ELR (cell line): ENCODE data around the gene MYO1E.

Experiments used
- DNase-seq: peaks from one replicate; pipeline ENCODE4 v3.0.0-alpha.2; 2015; ENCODE audit warnings: low read depth

Gene MYO1E

DNA sequence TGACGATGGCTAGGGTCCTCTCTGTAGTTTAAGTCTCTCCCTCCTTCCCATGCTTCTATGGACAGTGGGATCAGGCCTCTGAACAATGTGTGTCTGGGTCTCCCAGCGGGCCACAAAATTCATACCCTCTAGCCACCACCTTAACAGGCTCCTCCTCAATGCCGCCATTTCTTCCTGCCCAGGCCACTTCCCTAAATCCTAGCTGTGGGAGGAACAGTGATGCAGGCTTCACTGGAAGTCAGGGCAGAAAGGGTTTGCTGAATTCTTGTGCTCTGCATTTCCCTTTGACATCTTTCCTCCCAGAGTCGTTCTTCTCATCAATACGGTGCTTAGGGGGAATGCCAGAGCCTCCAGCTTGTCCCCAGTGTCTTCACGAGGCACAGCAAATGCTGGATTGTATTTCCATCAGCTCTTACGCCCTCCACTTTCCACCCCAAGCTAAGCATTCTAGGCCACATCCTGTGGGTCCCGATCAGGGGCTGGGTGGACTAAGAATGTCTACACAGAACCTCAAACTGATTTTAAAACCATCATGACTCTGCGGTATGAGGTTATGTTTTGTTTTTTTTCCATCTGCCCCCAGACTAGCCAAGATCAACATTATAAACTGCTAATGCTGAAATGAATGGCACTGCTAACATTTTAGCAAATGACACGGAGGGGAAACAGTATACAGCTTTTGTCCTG is 177.9 kb downstream of the MYO1E start:
- no peak for DNase-seq

DNA sequence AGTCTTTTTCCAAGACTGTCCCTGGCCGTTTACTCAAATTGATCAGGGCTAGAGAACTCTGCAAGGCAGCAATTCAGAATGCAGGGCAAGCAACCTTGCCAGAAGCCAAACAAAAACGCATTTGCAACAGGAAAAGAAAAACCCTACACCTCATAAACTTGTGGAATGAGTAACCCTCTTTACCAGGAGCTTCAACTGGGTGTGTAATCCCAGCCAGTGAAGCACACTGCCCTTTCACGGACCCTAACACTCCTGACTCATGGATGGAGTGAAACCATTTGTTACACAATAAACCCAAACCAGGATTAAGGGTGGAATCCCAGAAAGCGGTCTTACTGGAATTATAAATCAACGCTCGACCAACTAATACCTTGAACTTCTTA is 180.8 kb downstream of the MYO1E start:
- peak; percentile 97 for DNase-seq

DNA sequence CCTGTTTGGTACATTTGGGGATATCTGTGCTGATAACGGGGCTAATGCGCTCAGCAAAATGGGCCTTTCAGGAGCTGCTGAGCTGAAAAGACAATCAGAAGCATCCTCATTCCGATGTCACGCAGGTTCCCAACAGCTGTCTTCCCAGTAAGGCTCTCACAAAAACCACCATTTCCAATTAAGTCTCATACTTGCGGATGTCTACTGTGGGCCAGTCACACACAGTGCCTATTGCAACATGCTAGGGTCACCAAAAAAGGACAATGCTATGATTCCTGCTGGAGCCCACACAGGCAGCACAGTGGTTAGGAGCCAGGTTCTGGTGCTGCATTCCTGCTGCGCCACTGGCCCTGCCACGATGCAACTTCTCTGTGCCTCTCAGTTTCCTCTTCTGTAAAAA is 182.4 kb downstream of the MYO1E start:
- no peak for DNase-seq

DNA sequence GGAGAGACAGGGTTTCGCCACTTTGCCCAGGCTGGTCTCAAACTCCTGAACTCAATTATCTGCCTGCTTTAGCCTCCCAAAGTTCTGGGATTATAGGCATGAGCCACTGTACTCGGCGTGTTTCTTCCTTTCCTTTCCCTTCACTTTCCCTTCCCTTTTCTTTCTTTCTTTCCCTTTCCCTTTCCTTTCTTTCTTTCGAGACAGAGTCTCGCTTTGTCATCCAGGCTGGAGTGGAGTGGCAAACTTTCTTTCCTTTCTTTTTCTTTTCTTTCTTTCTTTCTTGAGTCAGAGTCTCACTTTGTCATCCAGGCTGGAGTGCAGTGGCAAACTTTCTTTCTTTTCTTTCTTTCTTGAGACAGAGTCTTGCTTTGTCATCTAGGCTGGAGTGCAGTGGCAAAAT is 183.4 kb downstream of the MYO1E start:
- no peak for DNase-seq

DNA sequence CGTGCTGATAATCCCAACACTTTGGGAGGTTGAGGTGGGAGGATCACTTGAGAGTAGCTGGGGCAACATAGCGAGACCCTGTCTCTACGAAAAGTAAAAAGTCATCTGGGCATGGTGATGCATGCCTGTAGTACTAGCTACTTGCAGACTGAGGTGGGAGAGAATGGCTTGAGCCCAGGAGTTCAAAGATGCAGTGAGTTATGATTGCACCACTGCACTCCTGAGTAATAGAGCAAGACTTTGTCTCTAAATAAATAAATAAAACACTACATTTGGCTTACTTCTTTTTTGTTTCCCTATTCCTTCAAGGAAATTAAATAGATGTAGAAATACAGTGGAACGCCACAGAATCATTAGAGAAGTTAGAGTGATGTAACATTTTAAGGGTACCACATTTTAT is 186.2 kb downstream of the MYO1E start:
- DNase-seq, result peak; percentile 53

DNA sequence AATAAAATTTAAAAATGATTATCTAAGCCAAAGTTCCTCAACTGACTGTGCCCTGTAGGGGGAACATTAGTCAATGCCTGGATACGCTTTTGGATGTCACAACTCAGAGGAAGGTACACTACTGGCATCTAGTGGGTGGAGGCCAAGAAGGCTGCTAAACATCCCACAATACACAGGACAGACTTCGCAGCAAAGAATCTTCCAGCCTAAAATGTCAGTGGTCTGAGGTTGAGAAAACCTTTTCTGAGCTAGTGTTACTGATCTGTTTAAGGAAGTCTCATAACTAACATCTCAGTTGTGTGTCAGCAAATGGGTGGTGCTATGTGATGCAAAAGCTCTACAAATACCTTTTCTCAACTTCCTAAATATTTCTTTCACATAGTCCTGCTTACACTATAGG is 186.9 kb downstream of the MYO1E start:
- peak; percentile 24 for DNase-seq

DNA sequence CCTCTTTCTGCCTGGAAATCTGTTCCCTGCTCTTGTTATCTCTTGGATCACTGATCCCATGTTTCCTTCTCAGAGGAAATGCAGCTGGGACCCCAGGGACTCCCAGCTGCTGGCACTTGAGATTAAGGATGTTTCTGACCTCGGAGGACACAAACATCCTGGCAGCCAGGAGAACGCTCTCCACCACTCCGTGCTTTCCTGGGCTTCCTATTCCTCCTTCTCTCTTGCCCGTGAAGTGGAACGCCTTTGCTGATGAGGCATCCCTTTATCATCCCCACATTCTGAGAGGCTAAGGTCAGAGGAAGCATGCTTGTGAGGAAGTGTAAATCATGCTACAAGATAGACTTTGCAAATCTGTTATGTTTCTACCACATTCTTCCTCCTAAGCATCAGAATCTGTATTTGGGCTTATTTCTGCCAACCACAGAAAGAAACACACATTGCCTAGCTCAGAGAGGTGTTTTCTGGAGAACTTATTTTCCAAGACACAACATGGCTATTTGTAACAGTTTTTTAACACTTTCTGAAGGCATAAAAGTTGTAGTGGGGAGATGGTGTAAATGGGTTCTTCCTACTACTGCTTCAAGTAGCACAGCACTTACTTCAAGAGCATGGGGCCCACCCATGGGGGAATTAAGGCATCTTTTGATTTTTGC is 191.6 kb downstream of the MYO1E start:
- DNase-seq, result peak; percentile 88

DNA sequence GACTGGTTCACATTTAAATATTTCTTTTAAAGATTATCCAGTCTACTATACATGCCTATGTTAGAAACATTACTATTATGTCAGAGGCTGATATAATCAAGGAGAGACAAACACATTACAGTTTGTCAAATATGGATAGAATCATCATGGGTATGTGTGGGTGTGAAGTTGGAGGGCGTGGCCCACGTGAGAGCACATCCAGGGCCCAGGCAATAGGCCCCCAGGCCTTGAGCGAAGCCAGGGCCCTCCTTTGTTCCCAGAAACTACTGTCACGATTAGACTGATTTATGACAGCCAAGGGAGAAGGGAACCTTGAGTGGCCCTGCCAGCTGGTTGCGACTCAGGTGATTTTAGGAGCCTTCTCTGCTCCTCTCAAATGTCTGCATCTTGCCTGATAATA is 193.0 kb downstream of the MYO1E start:
- no peak for DNase-seq

DNA sequence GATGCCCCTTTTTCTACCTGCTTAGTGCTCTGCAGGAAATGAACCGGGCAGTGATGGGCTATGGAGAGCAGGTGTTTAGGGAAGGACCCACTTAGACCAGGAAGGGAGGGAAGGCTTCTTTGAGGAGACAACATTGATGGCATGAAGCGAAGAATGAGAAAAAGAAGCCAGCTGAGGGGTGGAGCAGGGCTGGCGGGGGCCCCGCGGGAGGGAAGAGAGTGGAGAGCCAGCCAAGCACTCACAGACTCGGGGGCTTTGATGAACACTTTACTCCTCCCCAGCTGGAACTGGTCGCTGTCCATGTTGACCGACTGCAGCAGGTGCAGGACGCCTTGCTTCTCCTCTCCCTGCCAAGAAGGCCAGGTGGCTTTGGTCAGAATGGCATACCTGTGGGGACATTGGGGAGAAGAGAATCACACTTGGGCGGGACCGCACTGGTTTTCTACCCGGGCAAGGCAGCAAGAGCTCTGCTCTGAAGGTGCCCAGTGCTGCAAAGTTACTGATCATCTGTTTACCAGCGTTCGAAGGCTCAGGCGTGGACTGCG is 194.4 kb downstream of the MYO1E start:
- DNase-seq, result no peak

DNA sequence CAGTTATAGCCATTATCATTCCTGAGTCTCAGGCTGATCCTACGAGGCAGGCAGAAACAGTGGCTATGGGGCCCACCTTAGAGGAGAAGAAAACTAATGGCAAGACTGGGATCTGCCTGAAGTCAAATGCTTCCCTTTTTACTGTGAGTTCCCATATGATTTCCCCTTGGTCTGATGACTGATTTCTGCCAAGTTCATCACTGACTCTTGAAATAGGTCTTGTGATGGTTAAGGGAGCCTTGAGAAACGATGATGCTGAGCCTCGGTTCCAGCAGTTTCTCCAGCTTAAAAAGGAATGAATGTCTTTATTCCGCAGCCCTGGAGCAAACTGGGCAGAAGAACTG is 195.4 kb downstream of the MYO1E start:
- no peak for DNase-seq

DNA sequence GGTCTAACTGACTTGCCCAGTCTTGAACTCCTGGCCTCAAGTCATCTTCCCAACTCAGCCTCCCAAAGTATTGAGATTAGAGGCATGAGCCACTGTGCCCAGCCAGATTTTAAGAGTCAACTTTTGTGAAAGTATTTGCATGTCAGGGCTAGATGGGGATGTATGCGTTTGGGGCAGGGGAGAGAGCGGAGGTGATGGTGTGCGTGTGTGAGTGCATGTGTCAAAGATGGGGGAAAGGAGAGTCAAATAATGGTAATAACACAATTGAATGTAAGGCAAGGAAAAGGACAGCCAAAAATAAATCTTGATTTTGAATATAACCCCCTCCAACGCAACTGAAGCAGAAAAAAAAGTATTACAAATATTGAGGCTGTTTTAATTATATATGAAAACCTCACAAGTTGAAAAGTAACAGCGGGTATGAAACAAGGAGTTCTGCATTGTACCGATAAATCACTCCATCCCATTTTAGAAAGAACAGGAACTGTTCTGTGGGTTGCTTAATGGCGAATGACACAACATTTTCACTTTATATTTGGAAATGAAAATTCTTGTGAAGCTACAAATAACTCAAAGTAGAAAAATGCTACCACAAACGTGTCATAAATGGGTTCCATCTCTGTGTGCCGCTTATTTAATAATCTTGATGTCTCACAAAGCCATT is 195.9 kb downstream of the MYO1E start:
- DNase-seq, result no peak

DNA sequence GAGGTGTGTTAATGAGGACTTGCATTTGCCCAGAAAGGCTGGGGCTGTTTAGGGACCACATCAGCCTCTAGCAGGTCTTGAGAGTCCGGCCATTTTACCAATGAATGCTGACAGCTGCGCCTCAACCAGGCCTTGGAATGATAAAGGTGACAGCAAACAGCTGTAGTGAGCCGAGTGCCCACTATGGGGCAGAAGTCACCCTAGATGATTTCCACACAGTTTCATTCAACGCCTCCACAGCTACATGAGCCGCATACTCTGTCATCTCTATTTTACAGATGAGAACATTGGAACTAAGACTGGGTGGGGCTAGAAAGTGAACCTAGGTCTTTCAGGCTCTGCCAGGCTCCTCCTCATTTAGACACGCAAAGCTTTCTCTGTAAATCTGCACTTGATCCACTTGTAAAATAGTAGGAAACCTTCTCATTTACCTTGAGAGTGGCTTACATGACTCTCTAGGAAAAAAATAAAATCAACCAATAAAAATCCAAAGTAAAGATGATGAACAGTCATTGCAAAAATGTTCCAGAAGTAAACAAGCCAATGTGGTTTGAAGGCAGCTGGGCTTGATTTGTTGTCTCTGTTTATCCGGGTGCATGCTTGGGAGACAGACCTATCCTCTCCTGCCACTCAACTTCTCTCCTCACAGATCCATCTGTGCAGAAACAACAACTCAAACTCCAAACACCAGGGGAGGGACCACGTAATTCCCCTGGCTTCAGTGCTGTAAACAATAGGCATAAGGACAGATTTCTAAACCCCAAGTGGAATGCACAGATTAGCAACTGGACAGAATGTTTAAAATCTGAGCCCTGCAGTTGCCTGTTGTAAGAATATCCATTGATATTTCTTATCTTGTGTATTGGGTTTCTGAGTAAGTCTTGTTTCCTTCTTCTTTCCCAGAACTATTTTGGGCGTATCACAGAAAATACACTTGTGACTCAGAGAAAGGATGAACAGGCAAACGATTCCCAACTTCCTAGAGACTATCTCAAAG is 197.5 kb downstream of the MYO1E start:
- DNase-seq, result peak; percentile 81

DNA sequence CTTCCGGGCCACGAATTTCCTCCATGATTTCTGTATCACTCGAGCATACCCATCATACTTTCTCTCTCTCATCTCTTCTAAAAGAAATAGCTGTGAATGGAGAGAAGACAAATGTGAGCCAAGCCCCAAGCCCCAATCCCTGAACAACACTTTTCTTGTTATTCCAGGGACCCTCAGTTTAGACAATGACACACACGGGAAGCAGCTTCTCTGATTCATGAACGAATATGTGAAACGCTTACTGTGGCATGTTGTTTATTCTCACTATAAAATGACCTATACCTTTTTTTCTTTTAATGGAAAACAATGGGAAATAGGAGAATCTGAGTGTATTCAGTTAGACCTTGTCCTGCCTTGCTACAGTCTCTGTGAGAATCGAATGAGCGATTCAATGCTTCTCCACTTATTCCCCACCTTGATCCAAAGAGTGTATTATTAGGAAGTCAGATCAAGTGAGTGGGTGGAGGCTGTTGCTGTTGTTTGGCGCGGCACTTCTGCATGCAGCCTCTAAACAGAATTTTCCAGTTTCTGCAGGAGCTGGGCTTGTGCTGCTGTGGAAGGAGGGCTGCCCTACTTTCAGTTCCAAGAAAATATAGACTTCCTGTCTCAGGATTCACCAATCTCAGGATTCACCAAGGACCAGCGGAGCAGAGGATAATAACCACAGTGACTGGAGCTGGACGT is 198.4 kb downstream of the MYO1E start:
- peak; percentile 60 for DNase-seq

DNA sequence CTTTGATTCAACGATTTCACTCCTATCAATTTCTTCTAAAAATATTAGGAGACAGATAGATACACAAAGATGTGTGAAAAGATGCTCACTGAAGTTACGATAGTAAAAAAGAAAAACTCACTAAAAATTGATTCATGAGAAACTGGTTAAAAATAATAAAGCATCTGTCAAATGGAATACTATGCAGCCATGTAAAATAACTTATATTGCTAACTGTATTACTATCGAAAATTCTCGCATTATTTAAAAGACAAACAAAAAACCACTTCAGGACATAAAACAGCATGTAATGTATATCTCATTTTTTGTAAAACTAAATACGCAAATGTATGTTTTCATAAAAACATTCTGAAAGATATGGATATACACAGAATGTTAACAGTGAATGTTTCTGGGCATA is 199.5 kb downstream of the MYO1E start:
- DNase-seq, result no peak

DNA sequence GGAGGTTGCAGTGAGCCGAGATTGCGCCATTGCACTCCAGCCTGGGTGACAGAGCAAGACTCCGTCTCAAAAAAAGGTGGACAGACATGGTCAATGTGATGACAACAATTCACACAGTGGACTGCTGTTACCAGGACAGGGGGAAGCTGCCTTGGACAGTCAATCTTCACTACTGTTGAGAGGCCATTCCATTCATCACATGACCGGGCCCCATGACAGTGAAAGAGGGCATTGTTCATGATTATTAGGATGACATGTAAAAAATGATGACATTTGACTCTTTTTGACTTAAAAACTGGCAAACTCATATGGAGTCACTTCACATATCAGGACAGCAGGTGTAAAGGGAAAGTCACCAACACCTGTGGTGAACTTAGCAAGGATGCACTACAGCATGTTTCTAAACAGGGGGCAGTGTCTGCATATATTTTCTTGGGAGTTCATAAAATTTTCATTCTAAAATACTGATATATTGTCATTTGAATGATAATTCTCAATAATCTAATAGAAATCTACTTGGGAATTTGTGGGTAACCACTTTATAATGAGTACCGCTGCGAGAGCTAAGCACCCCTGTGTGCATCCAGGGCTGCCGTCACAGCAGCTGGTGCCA is 200.3 kb downstream of the MYO1E start:
- no peak for DNase-seq

DNA sequence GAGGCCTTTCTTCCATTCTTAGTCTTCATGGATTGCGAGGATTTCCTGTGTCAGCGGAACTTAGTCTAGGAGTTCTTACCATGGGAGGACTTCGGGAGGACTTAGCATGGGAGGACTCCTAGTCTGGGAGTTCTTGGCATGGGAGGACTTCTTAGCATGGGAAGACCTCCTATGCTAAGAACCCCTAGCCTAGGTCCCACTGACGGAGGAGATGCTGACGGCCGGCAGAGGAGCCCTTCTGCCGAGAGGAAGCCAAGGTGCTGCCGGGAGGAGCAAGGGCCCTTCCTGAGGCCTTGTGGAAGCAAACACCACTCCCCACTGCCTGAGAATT is 201.6 kb downstream of the MYO1E start:
- DNase-seq, result no peak

DNA sequence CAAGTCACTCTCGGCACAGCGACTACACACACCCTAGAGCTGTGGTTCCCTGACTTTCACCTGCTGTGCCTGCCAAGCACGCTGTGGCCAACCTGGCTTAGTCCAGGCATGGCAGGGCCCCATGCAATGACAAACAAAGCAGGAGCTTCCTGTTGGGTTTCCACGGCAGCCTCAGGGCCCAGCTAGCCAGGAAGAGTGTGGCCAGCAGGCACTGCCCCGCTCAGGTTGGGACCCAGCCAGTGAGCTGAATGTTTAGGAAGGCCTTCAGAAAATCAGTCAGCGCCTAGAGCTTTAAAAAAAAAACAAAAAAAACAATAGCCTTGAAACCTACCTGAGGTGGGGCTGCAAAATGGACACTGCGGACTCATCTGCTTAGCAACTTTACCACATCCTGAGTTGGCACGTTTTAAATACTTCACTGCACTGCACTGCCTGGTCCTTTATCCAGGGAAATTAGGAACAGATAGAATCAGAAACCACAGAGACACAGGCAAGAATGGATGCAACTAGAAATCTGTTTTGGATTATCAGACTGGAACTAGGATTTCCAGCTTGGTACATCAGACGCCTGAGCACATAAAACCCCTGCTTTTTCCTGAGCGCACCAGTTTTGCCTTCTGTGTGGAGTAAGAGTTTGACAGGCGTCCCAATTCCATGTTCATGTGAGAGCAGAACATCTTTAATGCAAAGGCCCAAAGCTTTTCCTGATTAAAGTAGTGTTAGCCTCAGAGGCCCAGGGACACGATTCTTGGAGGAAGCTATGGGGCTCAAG is 202.2 kb downstream of the MYO1E start:
- DNase-seq, result peak; percentile 71

DNA sequence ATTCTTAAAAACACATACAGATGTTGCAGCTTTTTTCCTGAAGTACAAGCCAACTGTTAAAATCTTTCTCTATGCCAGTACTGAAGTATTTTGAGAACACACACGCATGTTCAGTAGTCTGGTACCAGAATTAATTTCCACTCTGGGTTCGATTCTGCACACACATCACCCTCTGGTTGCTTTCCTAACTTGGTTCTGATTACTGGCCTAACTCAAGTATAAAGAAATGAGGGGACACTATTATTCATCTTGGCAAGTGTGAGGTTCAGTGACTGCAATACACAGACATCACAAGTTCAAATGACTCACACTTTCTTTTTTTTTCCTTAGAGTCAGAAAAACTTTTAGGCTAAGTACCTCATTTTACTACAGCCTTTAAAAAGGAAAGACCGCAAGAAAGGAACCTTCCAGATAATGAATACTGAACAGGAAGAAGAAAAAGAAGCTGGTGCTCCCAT is 203.4 kb downstream of the MYO1E start:
- DNase-seq, result peak; percentile 89

DNA sequence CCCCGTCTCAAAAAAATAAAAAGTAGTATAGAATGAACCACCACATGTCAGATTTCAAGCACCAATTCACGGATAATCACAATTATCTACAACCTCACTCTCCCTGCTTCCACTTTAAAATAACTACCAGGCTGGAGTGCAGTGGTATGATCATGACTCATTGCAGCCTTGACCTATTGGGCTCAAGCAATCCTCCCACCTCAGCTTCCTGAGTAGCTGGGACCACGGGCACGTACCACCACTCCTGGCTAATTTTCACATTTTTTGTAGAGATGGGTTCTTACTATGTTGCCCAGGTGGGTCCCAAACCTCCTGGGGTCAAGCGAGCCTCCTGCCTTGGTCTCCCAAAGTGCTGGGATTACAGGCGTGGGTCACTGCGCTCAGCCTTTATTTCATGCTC is 204.1 kb downstream of the MYO1E start:
- peak; percentile 76 for DNase-seq

DNA sequence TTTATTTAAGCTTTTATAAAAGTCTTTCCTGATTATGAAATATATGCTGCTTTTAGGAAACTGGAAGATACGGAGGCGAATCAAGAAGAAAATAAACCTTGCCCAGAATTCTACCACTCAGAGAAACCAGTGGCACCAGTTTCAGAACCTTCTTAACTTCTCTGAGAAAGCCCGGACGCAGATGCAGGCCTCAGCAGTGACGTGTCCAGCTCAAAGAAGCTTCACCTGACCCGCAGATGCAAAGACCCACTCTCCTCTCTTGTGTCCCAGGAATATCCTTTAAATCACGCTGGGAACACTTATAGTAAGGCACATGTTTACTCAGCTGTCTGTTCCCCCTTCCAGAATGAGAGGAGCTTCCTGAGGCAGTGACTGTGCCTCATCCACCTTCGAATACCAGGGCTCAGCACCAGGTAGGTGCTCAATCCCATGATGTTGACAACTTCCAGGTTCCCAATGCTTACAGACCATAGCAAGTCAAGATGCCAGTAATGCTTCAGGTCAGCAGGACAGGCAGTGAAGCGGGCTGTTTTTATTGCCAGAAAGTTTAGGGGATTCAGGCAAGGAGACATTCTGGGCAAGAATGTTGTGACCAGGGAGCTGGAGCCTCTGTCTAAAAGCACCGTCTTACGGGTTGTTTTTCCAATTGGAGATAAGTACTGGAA is 205.9 kb downstream of the MYO1E start:
- DNase-seq, result no peak
